Measurements from ENCODE around the gene RAP2C. TPM values are rescaled to one million over a fixed set of nuclear protein-coding genes. Genes with fewer than 3 reads are reported as not detected.
A peak's percentile ranks its signal among the peaks of the same experiment; 100 is the strongest.
"Not testable (repeated sequence)": the region's sequence is repeated elsewhere in the genome, so short reads cannot be mapped to it uniquely, and the experiment has no call there.

The RAP2C gene
- total RNA-seq, 1 donor from 2014 or later: 9.3 TPM

DNA sequence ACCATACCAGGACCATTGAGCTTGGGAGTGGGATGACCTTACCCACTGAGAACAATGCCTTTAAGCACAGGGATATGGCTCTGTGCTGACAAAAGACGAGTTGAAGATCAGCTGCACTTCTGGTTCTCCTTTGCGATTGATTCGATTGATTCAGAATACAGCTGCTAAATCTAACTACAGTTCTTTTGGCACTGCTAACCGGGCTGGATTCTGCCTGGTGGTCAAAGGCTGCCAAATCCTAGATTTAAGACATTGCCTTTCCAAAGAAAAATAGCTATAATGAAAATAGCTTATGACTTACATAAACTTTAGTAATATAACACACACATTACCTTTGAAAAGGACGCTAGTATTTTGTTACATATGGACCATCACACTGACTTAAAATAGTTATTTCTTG lies 18.3 kb downstream of the RAP2C start:
- DNase-seq (ENCODE audit: low read depth in 2 of 2): no peak

DNA sequence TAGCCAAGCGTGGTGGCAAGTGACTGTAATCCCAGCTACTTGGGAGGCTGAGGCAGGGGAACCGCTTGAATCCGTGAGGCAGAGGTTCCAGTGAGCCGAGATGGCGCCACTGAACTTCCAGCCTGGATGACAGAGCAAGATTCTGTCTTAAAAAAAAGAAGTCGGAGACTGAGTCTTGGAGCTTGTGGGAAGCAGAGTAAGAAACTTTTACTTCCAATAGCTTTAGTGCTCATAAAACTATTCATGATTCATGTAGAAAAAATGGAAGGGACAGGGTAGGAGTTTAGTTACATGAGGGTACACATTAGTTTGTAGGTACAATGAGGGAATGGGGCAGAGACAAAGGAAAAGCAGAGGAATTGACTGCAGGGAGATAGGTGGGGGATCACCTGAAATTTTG lies 19.3 kb downstream of the RAP2C start:
- no peak for DNase-seq (ENCODE audit: low read depth in 2 of 2)

DNA sequence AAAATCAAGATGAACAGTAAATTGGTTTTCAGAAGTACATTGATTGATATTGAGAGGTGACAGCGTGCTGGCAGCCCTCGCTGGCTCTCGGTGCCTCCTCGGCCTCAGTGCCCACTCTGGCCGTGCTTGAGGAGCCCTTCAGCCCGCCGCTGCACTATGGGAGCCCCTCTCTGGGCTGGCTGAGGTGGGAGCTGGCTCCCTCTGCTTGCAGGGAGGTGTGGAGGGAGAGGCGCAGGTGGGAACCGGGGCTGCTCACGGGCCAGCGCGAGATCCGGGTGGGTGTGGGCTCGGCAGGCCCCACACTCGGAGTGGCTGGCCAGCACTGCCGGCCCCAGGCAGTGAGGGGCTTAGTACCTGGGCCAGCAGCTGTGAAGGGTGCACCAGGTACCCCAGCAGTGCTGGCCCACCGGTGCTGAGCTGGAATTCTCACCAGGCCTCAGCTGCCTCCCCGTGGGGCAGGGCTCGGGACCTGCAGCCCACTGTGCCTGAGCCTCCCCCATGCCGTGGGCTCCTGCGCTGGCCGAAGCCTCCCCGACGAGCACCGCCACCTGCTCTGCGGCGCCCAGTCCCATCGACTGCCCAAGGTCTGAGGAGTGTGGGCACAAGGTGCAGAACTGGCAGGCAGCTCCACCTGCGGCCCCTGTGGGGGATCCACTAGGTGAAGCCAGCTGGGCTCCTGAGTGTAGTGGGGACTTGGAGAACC lies 25.2 kb downstream of the RAP2C start:
- no peak for DNase-seq (ENCODE audit: low read depth in 2 of 2)

DNA sequence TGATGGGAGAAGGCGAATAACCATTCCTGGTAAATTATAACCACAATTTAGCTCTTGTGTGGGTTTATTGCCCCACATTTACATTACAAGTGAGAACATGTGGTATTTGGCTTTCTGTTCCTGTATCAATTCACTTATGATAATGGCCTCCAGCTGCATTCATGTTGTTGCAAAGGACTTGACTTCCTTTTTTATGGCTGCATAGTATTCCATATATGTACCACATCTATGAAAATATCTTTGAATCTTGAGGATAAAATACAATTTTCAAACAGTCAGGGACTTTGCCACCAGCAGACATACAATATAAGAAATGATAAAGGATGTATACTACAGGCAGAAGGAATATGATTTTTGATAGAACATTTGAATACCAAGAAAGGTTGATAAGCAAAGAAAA lies 27.3 kb downstream of the RAP2C start:
- DNase-seq (ENCODE audit: low read depth in 2 of 2): no peak

DNA sequence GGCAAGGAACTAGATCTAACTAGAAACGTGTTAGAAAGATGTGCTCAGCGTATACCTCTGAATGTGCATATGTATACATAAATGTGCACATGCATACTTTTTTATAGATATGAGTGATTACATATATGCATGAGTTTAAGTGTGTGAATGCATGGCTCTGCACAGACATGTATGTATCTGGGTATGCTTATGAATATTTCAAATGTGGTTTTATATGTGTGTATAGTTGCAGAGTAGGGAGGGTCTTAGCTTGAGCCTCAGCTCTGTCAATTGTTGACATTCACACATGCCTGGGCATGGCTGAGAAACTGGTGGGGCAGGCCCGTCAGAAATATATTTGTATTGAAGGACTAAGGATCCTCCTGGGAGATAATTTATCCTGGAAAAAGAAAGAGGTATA lies 31.1 kb downstream of the RAP2C start:
- DNase-seq (ENCODE audit: low read depth in 2 of 2): no peak

DNA sequence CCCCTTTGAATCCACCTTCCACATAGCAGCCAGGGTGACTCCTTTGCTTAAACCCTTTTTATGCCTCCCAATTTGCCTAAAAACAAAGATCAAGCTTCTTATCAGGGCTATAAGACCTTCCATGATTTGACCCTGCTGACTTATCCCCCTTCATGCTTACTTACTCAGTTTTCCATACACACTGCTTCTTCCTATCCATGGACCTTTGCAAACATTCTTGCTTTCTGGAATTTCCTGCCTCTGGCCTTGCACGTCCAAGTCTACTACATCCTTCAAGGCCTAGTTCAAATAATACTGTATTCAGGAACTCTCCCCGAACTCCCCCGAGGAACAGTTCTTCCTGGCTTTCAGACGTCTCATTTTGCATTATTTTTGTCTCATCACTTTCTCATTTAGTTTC lies 31.8 kb downstream of the RAP2C start:
- peak in 1 of 2 donors; percentile 33 for DNase-seq (ENCODE audit: low read depth in 2 of 2)

DNA sequence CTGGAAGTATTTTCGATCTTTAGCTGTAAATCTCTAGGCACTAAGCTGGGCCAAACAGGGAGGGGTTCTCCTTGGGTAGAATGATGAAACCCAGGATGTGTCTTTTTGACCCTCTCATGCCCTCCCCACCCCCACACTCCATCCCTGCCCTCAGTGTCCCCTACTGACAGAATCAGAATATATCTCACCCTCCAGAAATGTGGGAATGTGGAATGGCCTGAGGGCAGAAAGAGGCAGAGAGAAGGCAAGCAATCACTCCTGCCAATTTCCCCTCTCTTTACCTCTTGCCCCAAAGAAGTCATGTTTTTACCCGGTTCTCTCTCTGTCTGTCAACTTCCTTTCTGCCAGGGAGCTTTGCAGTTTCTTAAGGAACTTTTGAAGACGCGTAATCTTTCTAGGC lies 34.4 kb downstream of the RAP2C start:
- DNase-seq (ENCODE audit: low read depth in 2 of 2): no peak

DNA sequence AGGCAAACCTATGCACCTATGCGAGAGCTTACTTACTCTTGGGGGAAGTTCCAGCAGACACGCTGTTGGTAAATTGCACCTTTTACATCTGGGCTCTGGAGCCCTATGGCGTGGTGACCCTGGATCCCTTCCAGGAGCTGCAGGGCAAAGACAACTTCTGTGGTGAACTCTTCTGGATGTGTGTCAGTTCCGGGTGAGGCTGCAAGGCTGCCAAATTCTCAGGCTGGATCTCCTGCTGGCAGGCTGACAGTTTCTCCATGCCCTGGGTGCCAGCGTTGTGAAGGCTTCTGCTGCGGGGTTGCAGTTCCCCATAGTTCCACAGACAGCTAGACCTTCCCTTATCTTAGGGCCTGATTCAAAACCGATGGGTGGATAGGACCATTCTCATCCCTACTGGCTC lies 37.9 kb downstream of the RAP2C start:
- peak in 1 of 2 donors; percentile 1 for DNase-seq (ENCODE audit: low read depth in 2 of 2)

DNA sequence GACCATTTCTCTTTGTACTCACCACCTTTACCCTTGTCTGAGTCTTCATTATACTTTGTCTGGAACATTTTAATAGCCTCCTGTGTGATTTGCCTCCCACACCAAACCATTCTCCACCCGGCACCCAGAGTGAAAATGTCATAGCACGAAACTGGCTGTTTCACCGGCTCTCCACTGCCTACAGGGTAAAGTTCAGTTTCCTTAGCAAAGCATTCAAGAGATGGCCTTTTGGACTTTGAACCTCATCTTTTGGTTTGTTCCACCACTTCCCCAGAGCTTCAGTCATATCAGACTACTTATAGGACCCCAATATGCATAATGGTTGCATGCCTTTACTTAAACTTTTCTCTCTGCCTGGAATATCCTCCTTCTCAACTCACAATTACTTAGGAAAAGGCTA lies 38.3 kb downstream of the RAP2C start:
- no peak for DNase-seq (ENCODE audit: low read depth in 2 of 2)

DNA sequence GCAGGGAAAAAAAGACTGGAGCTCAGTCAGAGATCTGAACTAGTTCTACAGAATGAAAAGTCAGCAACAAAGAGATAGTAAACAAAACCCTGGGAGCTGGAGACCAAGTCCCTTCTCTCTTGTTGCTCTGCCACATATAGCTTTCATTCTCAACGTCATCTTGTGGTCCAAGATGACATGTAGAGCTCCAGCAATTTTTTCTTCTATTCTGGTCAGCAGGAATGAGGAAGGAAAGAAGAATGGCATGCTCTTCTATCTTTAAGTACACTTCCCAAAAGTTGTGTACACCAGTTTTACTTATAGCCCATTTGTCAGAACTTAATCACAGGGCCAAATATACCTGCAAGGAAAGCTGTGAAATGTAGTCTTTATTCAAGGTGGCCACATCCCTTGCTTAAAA lies 45.6 kb downstream of the RAP2C start:
- no peak for DNase-seq (ENCODE audit: low read depth in 2 of 2)

DNA sequence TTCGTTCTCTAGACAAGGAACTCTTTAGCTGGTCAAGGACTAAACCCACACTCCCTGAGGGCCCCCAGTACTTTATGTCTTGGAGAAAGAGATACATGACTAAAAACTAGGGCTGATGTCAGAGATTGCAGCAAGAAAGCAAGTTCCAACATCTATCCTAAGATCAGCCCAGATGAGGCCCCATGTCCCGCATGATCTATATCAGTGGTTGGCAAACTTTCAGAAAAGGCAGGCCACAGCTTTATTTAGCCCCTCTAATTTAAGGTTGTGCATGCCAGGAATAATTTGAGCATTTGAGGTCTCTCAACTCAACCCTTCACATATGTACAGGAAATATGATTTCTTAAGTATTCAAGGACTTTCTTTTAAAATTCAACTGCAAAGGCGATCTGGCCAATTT lies 47.4 kb downstream of the RAP2C start:
- DNase-seq (ENCODE audit: low read depth in 2 of 2): no peak

DNA sequence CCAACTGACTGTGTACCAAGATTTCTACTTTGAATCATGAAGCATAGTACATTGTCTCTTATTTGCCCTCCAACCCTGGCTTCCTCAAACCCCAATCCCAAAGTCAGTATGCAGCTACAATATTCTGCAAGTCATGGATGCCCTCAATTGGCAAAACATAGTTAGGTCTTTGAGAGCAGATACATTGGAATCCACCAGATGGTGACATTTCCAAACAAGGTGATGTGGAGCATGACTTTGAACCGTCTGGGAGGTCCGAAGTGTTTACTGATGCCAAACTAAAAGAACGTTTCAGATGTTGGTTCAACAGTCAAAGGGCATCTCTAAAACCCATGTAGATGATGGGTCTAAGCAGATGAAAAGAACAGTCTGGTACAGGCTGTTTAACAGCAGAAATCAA lies 47.8 kb downstream of the RAP2C start:
- DNase-seq (ENCODE audit: low read depth in 2 of 2): peak; percentile 12 to 19

DNA sequence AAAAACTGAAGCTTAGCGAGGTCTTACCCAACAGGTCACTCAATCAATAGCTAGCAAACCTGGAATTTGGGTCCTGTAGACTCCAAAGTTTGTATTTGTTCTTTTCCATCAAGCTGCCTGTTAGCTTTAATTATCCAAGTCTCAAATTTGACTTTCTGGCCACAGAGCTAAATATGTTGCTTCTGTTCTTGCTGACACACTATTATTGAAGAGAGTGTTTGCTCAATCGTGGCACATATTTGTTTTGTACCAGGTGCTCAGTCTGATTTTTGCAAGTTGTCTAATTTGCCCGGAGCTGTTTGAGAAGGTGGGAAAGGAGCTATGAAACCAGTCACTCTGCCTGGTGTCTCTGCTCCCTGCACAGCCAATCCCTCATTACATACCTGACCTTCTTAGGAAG lies 49.7 kb downstream of the RAP2C start:
- no peak for DNase-seq (ENCODE audit: low read depth in 2 of 2)

DNA sequence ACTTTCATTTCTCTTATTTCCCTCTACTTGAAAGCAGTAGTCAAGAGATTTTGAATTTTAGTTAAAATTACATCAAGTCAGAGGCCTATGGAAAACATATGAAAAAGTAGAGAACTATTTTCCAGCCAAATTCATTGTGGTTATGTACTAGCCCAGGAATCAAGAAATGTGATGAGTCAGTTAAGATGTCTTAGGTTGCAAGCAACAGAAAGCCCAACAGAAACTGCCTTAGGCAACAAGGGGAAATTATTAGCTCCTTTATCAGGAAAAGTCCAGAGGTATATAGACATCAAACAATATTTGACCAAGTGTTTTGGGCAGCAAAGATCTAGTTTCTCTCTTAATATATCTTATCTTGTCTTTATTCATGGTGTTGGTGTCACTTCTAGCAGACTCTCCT lies 53.6 kb downstream of the RAP2C start:
- no peak for DNase-seq (ENCODE audit: low read depth in 2 of 2)

DNA sequence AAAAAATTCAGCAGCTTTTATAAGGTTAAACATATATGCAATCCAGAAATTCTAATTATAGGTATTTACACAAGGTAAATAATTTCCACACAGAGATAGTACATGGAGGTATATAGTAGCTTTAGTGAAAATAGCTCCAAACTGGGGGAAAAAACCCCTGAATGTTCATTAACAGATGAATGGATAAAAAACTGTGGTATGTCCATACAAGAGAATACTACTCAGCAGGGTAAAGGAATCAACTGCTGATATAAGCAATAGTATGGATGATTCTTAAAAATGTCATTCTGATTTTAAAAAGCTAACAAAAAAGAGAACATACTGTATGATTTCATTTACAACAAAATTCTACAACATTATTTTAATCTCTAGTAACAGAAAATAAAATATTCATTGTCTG lies 54.2 kb downstream of the RAP2C start:
- DNase-seq (ENCODE audit: low read depth in 2 of 2): no peak

DNA sequence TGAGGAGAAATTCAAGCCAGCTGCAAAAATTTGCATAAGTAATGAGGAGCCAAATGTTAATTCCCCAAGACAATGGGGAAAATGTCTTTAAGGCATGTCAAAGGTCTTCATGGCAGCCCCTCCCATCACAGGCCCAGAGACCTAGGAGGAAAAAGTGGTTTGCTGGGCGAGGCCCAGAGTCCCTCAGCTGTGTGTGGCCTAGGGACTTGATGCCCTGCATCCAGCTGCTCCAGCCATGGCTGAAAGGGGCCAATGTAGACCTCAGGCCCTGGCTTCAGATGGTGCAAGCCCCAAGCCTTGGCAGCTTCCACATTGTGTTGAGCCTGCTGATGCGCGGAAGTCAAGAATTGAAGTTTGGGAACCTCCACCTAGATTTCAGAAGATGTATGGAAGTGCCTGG lies 56.2 kb downstream of the RAP2C start:
- not testable (repeated sequence) for DNase-seq (ENCODE audit: low read depth in 2 of 2)

DNA sequence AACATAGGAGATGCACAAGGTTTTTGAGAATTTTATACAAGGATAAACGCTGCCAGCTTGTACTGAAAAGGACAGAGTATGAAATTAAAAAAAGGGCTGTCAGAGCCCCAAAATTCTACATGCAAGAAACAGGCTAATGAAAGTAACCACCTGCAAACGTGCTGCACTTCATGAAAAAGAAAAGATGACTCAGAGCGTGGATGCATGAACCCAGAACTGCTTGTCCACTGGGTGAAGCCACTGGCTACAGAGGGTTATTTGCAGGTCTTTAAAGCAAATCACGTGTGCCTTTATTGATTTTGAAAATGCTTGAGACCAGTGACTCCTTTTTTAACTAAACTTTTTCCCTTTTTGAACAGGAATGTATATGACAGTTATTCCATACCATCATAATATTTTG lies 66.1 kb downstream of the RAP2C start:
- no peak for DNase-seq (ENCODE audit: low read depth in 2 of 2)

Other genes with a start within 250 kb of the RAP2C start
- gene STK26, start 196.1 kb downstream of the RAP2C start, total RNA-seq: under 0.01 and 0.22 TPM in 2 replicates
- gene FRMD7, start 91.4 kb downstream of the RAP2C start, total RNA-seq: not detected in 2 replicates

All from lung microvascular endothelial cell (primary cell).